ENCODE results near the gene PSRC1.
A peak's percentile ranks its signal among the peaks of the same experiment; 100 is the strongest.

Gene PSRC1

GRCh38 chr1:109256971-109257681 lies 25.8 kb downstream of the PSRC1 start:
- no peak for DNase-seq

DNA sequence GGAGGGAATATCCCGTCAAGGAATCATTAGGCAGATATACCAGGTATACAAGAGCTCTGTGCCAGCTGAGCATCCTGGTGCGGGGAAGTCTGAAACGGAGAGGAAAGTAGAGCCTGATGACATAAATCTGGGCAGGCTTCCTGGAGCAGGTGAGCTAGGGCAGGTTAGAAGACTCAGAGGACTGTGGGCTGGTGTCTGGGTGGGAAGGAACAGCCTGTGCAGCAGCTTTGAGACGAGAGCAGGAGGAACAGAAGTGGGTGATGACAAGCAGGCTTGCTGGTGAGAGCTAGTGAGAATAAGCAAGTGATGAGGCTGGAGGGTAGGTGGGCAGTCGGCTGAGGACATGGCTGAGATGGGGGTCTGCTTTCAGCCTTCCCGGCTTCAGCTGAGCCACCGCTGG lies 26.9 kb downstream of the PSRC1 start:
- DNase-seq, result no peak

GRCh38 chr1:109255678-109256077 lies 27.3 kb downstream of the PSRC1 start:
- no peak for DNase-seq

- DNase-seq, result no peak
Measured at GRCh38 chr1:109255097-109255651, 27.8 kb downstream of the PSRC1 start.

- DNase-seq, result no peak
Measured at GRCh38 chr1:109254621-109255096, 28.3 kb downstream of the PSRC1 start.

DNA sequence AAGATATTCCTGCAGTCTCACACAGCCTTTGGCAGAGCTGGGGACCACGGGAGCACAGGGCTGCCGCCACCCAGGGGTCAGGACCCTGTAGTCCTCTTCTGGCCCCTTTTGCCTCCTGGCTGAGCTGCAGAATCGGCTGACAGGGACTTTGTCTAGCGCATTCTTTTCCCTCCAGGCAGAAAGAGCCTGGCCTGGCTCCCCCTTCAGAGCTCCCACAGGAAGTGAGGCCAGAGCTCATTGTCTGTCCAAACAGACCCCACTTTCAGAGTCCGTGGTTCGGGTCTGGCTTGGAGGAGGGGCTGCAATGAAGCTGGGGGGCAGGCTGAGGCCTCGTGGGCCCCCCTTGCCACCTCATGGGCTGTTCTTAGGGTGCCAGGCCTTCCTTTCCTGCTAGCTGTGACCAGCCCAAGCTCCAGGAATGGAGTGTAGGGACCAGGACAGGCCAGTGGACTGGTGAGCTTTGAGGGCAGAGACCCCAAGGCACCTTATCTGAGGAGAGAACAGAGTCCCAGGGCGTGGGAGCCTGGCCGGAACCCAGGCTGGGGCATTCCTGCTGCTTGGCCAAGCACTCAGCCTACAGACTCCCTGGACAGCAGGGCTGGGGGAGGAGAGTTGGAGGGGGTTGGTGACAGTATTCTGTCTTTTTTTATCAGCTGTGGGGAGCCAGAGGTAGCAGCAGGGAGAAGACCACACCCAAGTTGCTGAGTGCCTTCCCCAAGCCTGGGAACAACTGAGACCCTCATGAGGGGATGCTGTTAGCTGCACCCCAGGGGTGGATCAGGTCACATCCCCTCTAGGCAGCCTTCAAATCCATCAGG lies 28.9 kb downstream of the PSRC1 start:
- peak; percentile 27 for DNase-seq

- DNase-seq, result no peak
Measured at GRCh38 chr1:109252893-109253802, 29.8 kb downstream of the PSRC1 start.

- no peak for DNase-seq
Measured at GRCh38 chr1:109252167-109252892, 30.6 kb downstream of the PSRC1 start.

GRCh38 chr1:109251277-109252166 lies 31.4 kb downstream of the PSRC1 start:
- DNase-seq, result no peak

GRCh38 chr1:109250454-109251276 lies 32.3 kb downstream of the PSRC1 start:
- no peak for DNase-seq

- no peak for DNase-seq
Measured at GRCh38 chr1:109249654-109250401, 33.1 kb downstream of the PSRC1 start.

- DNase-seq, result peak; percentile 55
Measured at GRCh38 chr1:109248797-109249629, 33.9 kb downstream of the PSRC1 start, which contains the start of gene CELSR2. CELSR2 (plus strand) TSS chr1:109249539; CDS start chr1:109250080, 541 bp downstream.

GRCh38 chr1:109248444-109248796 lies 34.5 kb downstream of the PSRC1 start:
- DNase-seq, result no peak

DNA sequence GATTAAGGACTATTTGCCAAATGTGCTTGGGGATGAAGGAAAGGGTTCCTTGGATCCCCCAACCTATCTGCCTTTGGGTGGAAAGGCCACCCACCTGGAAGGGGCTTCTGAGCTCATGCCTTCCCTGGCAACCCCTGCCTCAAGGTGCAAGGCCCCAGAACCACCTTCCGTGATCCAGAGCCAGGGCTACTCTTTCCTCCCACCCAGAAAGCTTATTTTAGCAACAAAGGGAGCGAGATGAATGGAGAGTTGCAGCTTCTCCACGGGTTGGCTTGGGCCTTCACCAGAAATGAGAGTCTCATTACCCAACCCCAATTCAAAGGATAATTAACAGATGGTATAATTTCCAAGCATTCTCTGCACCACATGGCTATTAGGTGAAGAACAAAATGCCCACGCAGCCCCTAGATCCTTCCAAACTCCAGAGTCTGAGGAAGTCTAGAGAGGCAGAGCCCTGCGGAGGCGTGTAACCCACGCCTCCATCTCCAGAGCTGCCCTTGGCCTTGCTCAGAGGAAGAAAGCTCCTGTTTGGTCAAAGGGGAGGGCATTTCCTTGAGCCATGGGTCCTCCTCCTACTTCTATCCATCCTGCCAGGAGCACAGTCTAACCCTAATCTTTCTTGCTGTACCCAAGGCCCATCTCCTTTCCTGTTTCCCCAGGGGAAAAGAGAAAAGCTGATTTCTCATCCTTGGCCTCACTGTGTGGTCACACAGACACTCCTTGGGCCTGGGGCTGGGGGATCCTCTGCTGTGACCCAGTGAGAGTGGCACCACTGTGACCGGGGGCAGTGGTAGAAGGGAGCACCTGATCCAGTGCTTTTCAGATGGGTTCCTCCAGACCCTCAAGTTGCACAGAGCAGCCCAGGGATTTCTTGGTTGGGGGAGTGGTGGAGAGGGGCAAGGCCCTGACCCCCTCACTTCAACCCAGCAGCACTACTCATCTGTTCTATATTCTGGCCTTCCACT lies 35.3 kb downstream of the PSRC1 start:
- DNase-seq, result no peak

GRCh38 chr1:109246141-109246551 lies 36.8 kb downstream of the PSRC1 start:
- no peak for DNase-seq

- no peak for DNase-seq
Measured at GRCh38 chr1:109243860-109244552, 38.9 kb downstream of the PSRC1 start.
